Astrocyte (in vitro differentiated cells and primary cell): ENCODE data around the gene CDC42EP1. TPM values are rescaled to one million over a fixed set of nuclear protein-coding genes. Genes with fewer than 3 reads are reported as not detected.
A peak's percentile ranks its signal among the peaks of the same experiment; 100 is the strongest.

Experiments
- DNase-seq: peaks from one replicate; pipeline ENCODE4 v3.0.0-alpha.2; 2010; ENCODE audit warnings: low read depth
- FAIRE-seq: peaks from 2 replicates; lab custom pipeline; 2011; peaks lifted over from hg19 to GRCh38; lab: Jason Lieb, UNC
- H2AFZ ChIP-seq: 2 replicates; pipeline ENCODE4 v1.6.0; 2012; ENCODE audit warnings: low read depth, low read length, inconsistent platforms
- H3K27ac ChIP-seq: 2 replicates; pipeline ENCODE4 v1.5.1; 2011; ENCODE audit warnings: low read depth, low read length, inconsistent platforms
- H3K27me3 ChIP-seq: 2 replicates; pipeline ENCODE4 v1.6.0; 2011; ENCODE audit warnings: low read length, inconsistent platforms; ENCODE audit not compliant: insufficient read depth
- H3K36me3 ChIP-seq: 2 replicates; pipeline ENCODE4 v1.5.1; 2011; ENCODE audit warnings: low read length, inconsistent platforms; ENCODE audit not compliant: insufficient read depth
- H3K4me1 ChIP-seq: 2 replicates; pipeline ENCODE4 v1.5.1; 2011; ENCODE audit warnings: low read length, inconsistent platforms; ENCODE audit not compliant: insufficient read depth
- H3K4me2 ChIP-seq: 2 replicates; pipeline ENCODE4 v1.6.0; 2012; ENCODE audit warnings: low read length, inconsistent platforms
- H3K4me3 ChIP-seq: 2 replicates; pipeline ENCODE4 v1.5.1; 2011; ENCODE audit warnings: low read depth, mild to moderate bottlenecking, low read length, inconsistent platforms; ENCODE audit not compliant: insufficient read depth
- H3K79me2 ChIP-seq: 2 replicates; pipeline ENCODE4 v1.6.0; 2012; ENCODE audit warnings: mild to moderate bottlenecking, low read length, inconsistent platforms; ENCODE audit not compliant: insufficient read depth
- H3K9ac ChIP-seq: 2 replicates; pipeline ENCODE4 v1.6.0; 2012; ENCODE audit warnings: mild to moderate bottlenecking, low read length, inconsistent platforms
- H3K9me3 ChIP-seq: 2 replicates; pipeline ENCODE4 v1.5.1; 2012; ENCODE audit warnings: low read depth, mild to moderate bottlenecking, low read length, inconsistent platforms; ENCODE audit not compliant: insufficient read depth
- H4K20me1 ChIP-seq: 2 replicates; pipeline ENCODE4 v1.6.0; 2012; ENCODE audit warnings: low read length, inconsistent platforms; ENCODE audit not compliant: insufficient read depth
- H3K27ac Mint-ChIP-seq: one replicate; pipeline ENCODE4 v1.8.0; 2021; ENCODE audit warnings: mild to moderate bottlenecking, mixed read lengths; ENCODE audit not compliant: unreplicated experiment
- H3K27me3 Mint-ChIP-seq: one replicate; pipeline ENCODE4 v1.8.0; 2021; ENCODE audit warnings: low read depth, mixed read lengths; ENCODE audit not compliant: unreplicated experiment
- H3K36me3 Mint-ChIP-seq: one replicate; pipeline ENCODE4 v1.8.0; 2021; ENCODE audit warnings: low read depth, mixed read lengths; ENCODE audit not compliant: unreplicated experiment
- H3K4me1 Mint-ChIP-seq: one replicate; pipeline ENCODE4 v1.8.0; 2021; ENCODE audit warnings: low read depth, mixed read lengths; ENCODE audit not compliant: unreplicated experiment
- H3K4me3 Mint-ChIP-seq: one replicate; pipeline ENCODE4 v1.8.0; 2021; ENCODE audit warnings: mild to moderate bottlenecking, moderate library complexity, mixed read lengths; ENCODE audit not compliant: unreplicated experiment
- H3K9me3 Mint-ChIP-seq: one replicate; pipeline ENCODE4 v1.8.0; 2021; ENCODE audit warnings: mild to moderate bottlenecking, mixed read lengths; ENCODE audit not compliant: unreplicated experiment
- EZH2 ChIP-seq: IDR thresholded peaks from 2 replicates; pipeline ENCODE4 v1.6.1; 2012; ENCODE audit warnings: mild to moderate bottlenecking, low read length, inconsistent platforms; ENCODE audit not compliant: insufficient read depth
- total RNA-seq: library from RNA; stranded (reverse); gene quantifications from 2 replicates; pipeline ENCODE4 v1.2.1, GENCODE V29; 2021
- TF ChIP-seq, protein P1 (sequence below): IDR thresholded peaks from 2 replicates; pipeline ENCODE4 v1.5.1; 2011; ENCODE audit warnings: low read depth, mild to moderate bottlenecking, inconsistent platforms, low read length, moderate library complexity; ENCODE audit not compliant: insufficient read depth

The CDC42EP1 gene
- total RNA-seq, 1 donor from 2014 or later, result 106 TPM

DNA sequence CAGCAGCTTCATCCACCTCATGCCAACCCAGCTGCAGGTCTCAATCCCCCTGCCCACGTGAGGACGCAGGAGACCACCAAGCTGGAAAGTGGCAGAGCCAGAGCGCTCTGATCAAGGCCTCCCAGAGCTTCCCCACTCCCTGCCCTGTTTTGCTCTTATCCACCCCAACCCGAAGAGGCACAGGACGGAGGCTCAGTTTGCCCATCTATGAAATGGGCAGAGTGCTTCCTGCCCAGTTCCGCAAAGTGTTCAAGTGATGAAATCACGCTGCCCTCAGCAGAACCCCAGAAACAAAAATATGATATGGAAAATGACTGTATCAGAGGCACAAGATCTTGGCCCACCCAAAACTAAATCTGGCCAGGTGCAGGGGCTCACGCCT lies 11.7 kb downstream of the CDC42EP1 start:
- peak overlapping the region; percentile 55 for H3K27ac Mint-ChIP-seq

DNA sequence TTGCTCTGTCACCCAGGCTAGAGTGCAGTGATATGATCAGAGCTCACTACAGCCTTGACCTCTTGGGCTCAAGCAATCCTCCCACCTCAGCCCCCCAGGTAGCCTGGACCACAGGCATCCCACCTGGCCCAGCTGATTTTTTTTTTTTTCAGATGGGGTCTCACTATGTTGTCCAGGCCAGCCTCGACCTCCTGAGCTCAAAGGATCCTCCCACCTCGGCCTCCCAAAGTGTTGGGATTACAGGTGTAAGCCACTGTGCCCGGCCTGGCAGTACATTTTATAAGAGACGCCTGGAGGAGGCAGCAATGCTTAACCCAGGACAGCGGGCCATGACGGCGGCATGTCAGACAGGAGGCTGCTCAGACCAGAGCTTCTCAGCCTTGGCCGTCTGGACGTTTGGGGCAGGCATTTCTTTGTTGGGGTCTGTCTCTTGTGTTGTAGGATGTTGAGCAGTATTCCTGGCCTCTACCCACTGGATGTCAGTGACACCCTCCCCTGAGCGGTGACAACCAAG lies 15.3 kb downstream of the CDC42EP1 start:
- Histone ChIP-seq H3K79me2 (no peaks in the 10 kb centered on the region), H3K4me3 (no peak overlapping the region), H4K20me1 (peaks cover 15% of the 10 kb centered on the region), H3K4me2 (no peak overlapping the region), H3K9ac (no peak overlapping the region), H3K9me3 (no peaks in the 10 kb centered on the region), H3K27ac (no peak overlapping the region), H2AFZ (no peak overlapping the region), H3K4me1 (peaks cover 6% of the 10 kb centered on the region), H3K27me3 (no peaks in the 10 kb centered on the region), H3K36me3 (no peaks in the 10 kb centered on the region)
- no peak for FAIRE-seq
- no peak for DNase-seq
- peaks cover 8% of the 10 kb centered on the region for H3K4me1 Mint-ChIP-seq
- TF ChIP-seq EZH2, result no peak
- TF ChIP-seq, protein P1, sequence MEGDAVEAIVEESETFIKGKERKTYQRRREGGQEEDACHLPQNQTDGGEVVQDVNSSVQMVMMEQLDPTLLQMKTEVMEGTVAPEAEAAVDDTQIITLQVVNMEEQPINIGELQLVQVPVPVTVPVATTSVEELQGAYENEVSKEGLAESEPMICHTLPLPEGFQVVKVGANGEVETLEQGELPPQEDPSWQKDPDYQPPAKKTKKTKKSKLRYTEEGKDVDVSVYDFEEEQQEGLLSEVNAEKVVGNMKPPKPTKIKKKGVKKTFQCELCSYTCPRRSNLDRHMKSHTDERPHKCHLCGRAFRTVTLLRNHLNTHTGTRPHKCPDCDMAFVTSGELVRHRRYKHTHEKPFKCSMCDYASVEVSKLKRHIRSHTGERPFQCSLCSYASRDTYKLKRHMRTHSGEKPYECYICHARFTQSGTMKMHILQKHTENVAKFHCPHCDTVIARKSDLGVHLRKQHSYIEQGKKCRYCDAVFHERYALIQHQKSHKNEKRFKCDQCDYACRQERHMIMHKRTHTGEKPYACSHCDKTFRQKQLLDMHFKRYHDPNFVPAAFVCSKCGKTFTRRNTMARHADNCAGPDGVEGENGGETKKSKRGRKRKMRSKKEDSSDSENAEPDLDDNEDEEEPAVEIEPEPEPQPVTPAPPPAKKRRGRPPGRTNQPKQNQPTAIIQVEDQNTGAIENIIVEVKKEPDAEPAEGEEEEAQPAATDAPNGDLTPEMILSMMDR, result no peak
- no peak overlapping the region for H3K27ac Mint-ChIP-seq
- H3K36me3 Mint-ChIP-seq, result peaks cover 4% of the 10 kb centered on the region
- H3K27me3 Mint-ChIP-seq, result peaks cover 5% of the 10 kb centered on the region
- H3K4me3 Mint-ChIP-seq, result no peak overlapping the region
- no peaks in the 10 kb centered on the region for H3K9me3 Mint-ChIP-seq

More for the DNA sequence above, 11.7 kb downstream of the CDC42EP1 start:
- Histone ChIP-seq H3K9ac (no peak overlapping the region), H3K4me1 (peaks cover 34% of the 10 kb centered on the region), H3K79me2 (peaks cover 18% of the 10 kb centered on the region), H3K4me3 (no peak overlapping the region), H4K20me1 (peaks cover 51% of the 10 kb centered on the region), H3K4me2 (no peak overlapping the region), H3K36me3 (peaks cover 12% of the 10 kb centered on the region), H3K9me3 (no peaks in the 10 kb centered on the region), H3K27ac (no peak overlapping the region), H3K27me3 (no peaks in the 10 kb centered on the region), H2AFZ (no peak overlapping the region)
- H3K27me3 Mint-ChIP-seq, result peaks cover 2% of the 10 kb centered on the region
- no peaks in the 10 kb centered on the region for H3K9me3 Mint-ChIP-seq
- peaks cover 10% of the 10 kb centered on the region for H3K36me3 Mint-ChIP-seq
- DNase-seq (no peak), FAIRE-seq (no peak)
- no peak overlapping the region for H3K4me3 Mint-ChIP-seq
- H3K4me1 Mint-ChIP-seq, result peaks cover 28% of the 10 kb centered on the region
- TF ChIP-seq, protein P1, result no peak
- TF ChIP-seq EZH2, result no peak

DNA sequence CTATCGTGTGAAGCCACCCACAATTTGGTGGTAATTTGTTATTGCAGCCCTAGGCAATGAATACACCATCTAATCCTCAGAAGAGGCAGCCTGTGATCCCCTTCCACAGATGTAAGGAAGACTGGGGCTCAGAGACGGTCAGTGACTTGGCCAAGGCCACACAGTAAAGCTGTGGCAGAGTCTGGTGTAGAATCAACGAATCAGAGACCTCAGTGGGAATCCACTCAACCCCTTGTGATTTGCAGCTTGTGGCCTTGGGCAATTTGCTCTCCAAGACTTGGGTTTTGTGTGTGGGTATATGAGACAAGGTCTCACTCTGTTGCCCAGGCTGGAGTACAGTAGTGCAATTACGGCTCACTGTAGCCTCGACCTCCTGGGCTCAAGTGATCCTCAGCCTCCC lies 17.7 kb downstream of the CDC42EP1 start:
- no peaks in the 10 kb centered on the region for H3K79me2 ChIP-seq
- FAIRE-seq, result no peak
- H3K27ac Mint-ChIP-seq, result no peak overlapping the region
- H3K27me3 ChIP-seq, result no peaks in the 10 kb centered on the region
- no peak for TF ChIP-seq EZH2
- TF ChIP-seq, protein P1, result no peak
- H3K9me3 Mint-ChIP-seq, result no peaks in the 10 kb centered on the region
- no peak overlapping the region for H3K4me2 ChIP-seq
- H3K36me3 ChIP-seq, result no peaks in the 10 kb centered on the region
- H3K4me1 Mint-ChIP-seq, result no peaks in the 10 kb centered on the region
- DNase-seq, result no peak
- H3K4me3 Mint-ChIP-seq, result no peak overlapping the region
- peaks cover 12% of the 10 kb centered on the region for H3K27me3 Mint-ChIP-seq
- no peaks in the 10 kb centered on the region for H3K9me3 ChIP-seq
- no peak overlapping the region for H3K4me3 ChIP-seq
- H3K27ac ChIP-seq, result no peak overlapping the region
- no peaks in the 10 kb centered on the region for H3K36me3 Mint-ChIP-seq
- H4K20me1 ChIP-seq, result no peaks in the 10 kb centered on the region
- H3K4me1 ChIP-seq, result no peaks in the 10 kb centered on the region
- no peak overlapping the region for H2AFZ ChIP-seq
- no peak overlapping the region for H3K9ac ChIP-seq
